OCI-LY7 (cell line): ENCODE data around the gene RBMS1. TPM values are rescaled to one million over a fixed set of nuclear protein-coding genes. Genes with fewer than 3 reads are reported as not detected.

Source experiments
- BruUV-seq: library from RNA; stranded (reverse); fragments of 400-500 nt; replicated peaks from 2 replicates; lab custom pipeline; 2021; lab: Mats Ljungman, UMichigan
- CTCF ChIA-PET: fragments of 300-600 bp; sonication (Branson Sonifier 250); formaldehyde crosslinking; loops from one replicate; lab custom pipeline; 2022; ENCODE audit warnings: antibody characterized with exemption; ENCODE audit not compliant: unreplicated experiment; lab: Charles Lee
- POLR2A ChIA-PET: fragments of 300-600 bp; sonication (Branson Sonifier 250); formaldehyde crosslinking; loops from one replicate; lab custom pipeline; 2022; ENCODE audit warnings: antibody characterized with exemption; lab: Charles Lee
- DNase-seq: peaks from one replicate; pipeline ENCODE4 v3.0.0-alpha.2; 2015; ENCODE audit warnings: low spot score
- H2AFZ ChIP-seq: fragments of 200-600 bp; sonication (generic), shearing (Covaris generic); 2 replicates; pipeline ENCODE4 v1.6.1; 2014; ENCODE audit warnings: mild to moderate bottlenecking, antibody characterized with exemption, low read length, moderate library complexity
- H3K27ac ChIP-seq: fragments of 200-600 bp; sonication (generic); 2 replicates; pipeline ENCODE4 v1.5.1; 2014; ENCODE audit warnings: mixed run types, low read depth, mild to moderate bottlenecking, moderate library complexity, low read length, inconsistent platforms; ENCODE audit not compliant: poor library complexity, severe bottlenecking
- H3K36me3 ChIP-seq: fragments of 200-600 bp; sonication (generic); 2 replicates; pipeline ENCODE4 v1.6.1; 2014; ENCODE audit warnings: mild to moderate bottlenecking, antibody characterized with exemption, low read length, moderate library complexity, mixed read lengths; ENCODE audit not compliant: insufficient read depth
- H3K4me1 ChIP-seq: fragments of 200-600 bp; sonication (generic); 2 replicates; pipeline ENCODE4 v1.5.1; 2014; ENCODE audit warnings: mild to moderate bottlenecking, low read length; ENCODE audit not compliant: insufficient read depth, poor library complexity, severe bottlenecking
- H3K4me2 ChIP-seq: fragments of 200-600 bp; sonication (generic); 2 replicates; pipeline ENCODE4 v1.6.1; 2014; ENCODE audit warnings: mild to moderate bottlenecking, low read length
- H3K4me3 ChIP-seq: fragments of 200-600 bp; sonication (generic); 2 replicates; pipeline ENCODE4 v1.5.1; 2014; ENCODE audit warnings: mild to moderate bottlenecking, low read depth, low read length; ENCODE audit not compliant: poor library complexity, severe bottlenecking
- H3K79me2 ChIP-seq: fragments of 200-600 bp; sonication (generic); 2 replicates; pipeline ENCODE4 v1.6.1; 2016; ENCODE audit warnings: low read depth, mild to moderate bottlenecking, low read length, moderate library complexity, mixed read lengths; ENCODE audit not compliant: insufficient read depth
- H3K9me2 ChIP-seq: fragments of 200-600 bp; sonication (generic); 2 replicates; pipeline ENCODE4 v1.6.1; 2016; ENCODE audit warnings: mild to moderate bottlenecking, low read length, mixed read lengths; ENCODE audit not compliant: insufficient read depth
- H3K9me3 ChIP-seq: fragments of 200-600 bp; sonication (generic); 2 replicates; pipeline ENCODE4 v1.6.1; 2014; ENCODE audit warnings: mild to moderate bottlenecking, mixed run types, low read length, mixed read lengths
- H4K20me1 ChIP-seq: fragments of 200-600 bp; sonication (generic); 2 replicates; pipeline ENCODE4 v1.6.1; 2014; ENCODE audit warnings: mild to moderate bottlenecking, antibody characterized with exemption, low read length, moderate library complexity, mixed read lengths; ENCODE audit not compliant: insufficient read depth
- CTCF ChIP-seq: fragments of 200-600 bp; sonication (generic); conservative IDR thresholded peaks from 2 replicates; pipeline ENCODE4 v1.5.1; 2014; ENCODE audit warnings: mild to moderate bottlenecking, antibody characterized with exemption, low read length, moderate library complexity, mixed read lengths
- EZH2phosphoT487 ChIP-seq: fragments of 200-600 bp; sonication (generic); IDR thresholded peaks from 2 replicates; pipeline ENCODE4 v1.6.1; 2018; ENCODE audit warnings: low read depth, borderline replicate concordance, mild to moderate bottlenecking, mixed run types, antibody characterized with exemption, low read length, moderate library complexity, mixed read lengths
- intact Hi-C: fragments of 100-400 bp; cut with micrococcal nuclease; formaldehyde crosslinking; loops from one replicate; pipeline ENCODE4 v1.10.0; 2022; ENCODE audit not compliant: unreplicated experiment
- total RNA-seq, 2 experiments: library from RNA; depleted of rRNA in 1 of 2; stranded (reverse); fragments of >200 nt in 1 of 2; shearing (Covaris generic) in 1 of 2; gene quantifications; 2 replicates each; pipeline ENCODE4 v1.2.3, GENCODE V29; 2014 to 2022

RBMS1 gene
- total RNA-seq, 2 experiments from 2014 or later: 29.5 to 35.7 TPM

DNA sequence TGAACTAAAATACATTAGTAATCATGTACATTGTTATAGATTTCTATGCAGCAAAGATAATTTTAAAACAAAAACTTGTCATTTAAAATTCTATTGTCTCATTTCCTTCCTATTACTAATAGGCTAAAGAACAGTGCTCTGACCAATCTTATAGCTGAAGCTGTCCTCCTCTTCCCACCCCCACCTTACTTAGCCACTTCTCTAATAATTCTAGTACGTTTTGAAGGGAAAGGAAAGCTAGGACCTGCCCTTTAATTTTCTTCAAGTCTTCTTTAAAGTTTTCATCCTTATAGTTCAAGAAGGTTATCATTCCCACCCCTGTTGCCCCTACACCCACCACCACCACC lies 121.6 kb downstream of the RBMS1 start:
- H3K27ac ChIP-seq: no peak overlapping the region
- POLR2A ChIA-PET: interaction anchor here (0.6 to 1.0 kb wide), 7 partner anchors 11 to 198 kb away, joined by 3 to 4 read pairs (median 4); no protein-coding TSS in a partner anchor
- H3K4me1 ChIP-seq: peaks cover 21% of the 10 kb centered on the region
- no peaks in the 10 kb centered on the region for H4K20me1 ChIP-seq
- no peak for TF ChIP-seq EZH2phosphoT487
- TF ChIP-seq CTCF: no peak
- H3K9me3 ChIP-seq: no peaks in the 10 kb centered on the region
- H3K4me2 ChIP-seq: no peak overlapping the region
- no peaks in the 10 kb centered on the region for H3K36me3 ChIP-seq
- no peak overlapping the region for H3K4me3 ChIP-seq
- intact Hi-C loops: no loop called here
- BruUV-seq: no TSS peak
- H2AFZ ChIP-seq: no peak overlapping the region
- DNase-seq: no peak
- no peaks in the 10 kb centered on the region for H3K9me2 ChIP-seq
- no peaks in the 10 kb centered on the region for H3K79me2 ChIP-seq
- CTCF ChIA-PET: no interaction called here

DNA sequence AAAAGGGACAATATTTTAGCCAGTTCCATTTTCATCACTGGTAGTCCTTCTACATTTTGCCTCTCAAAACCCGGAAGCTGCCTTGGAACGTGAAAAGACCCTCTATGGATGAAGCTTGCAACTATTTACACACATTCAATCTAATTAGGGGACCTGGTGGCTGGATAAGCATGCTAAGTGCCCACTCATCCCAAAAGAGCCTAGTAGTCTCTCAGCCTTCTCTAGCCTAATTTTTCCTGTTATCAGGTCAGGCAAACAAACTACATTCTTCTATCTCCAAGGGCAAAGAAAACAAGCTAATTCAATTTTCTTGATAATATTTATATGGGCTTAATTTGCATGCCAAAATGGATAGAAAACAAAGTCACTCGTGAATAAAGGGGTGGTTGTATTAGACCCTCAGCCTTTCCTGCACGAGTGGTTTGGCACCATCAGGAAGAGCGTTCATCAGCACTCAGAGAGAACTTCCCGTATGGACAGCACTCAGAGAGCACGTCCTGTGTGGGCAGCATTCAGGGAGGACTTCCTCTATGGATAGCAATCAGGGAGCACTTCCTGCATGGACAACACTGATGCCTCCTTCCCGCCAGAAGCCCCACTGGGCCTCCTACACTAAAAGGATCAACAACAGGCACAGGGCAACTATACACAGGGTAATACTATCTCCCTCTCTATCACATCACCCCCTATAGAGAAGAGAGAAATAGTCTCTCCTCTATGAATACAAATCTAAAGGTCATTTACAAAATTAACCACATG lies 122.2 kb downstream of the RBMS1 start:
- no peak overlapping the region for H3K27ac ChIP-seq
- DNase-seq: no peak
- ChIA-PET CTCF (no interaction called here), POLR2A (interaction anchor here (0.6 to 1.2 kb wide), 6 partner anchors 9 to 651 kb away, joined by 3 to 4 read pairs (median 4); no protein-coding TSS in a partner anchor)
- peaks cover 15% of the 10 kb centered on the region for H3K4me1 ChIP-seq
- 0 out of 2 replicates have a peak, but pooled peaks cover 3% of the 10 kb centered on the region for H3K36me3 ChIP-seq
- no peak overlapping the region for H3K4me2 ChIP-seq
- H3K9me3 ChIP-seq: no peaks in the 10 kb centered on the region
- no peak overlapping the region for H2AFZ ChIP-seq
- H3K79me2 ChIP-seq: no peaks in the 10 kb centered on the region
- no peaks in the 10 kb centered on the region for H4K20me1 ChIP-seq
- no peak overlapping the region for H3K4me3 ChIP-seq
- BruUV-seq: no TSS peak
- H3K9me2 ChIP-seq: no peaks in the 10 kb centered on the region
- no peak for TF ChIP-seq EZH2phosphoT487
- no peak for TF ChIP-seq CTCF
- intact Hi-C loops: no loop called here
